Measurements from ENCODE around the gene UBB. TPM values are rescaled to one million over a fixed set of nuclear protein-coding genes. Genes with fewer than 3 reads are reported as not detected.
"Not testable (repeated sequence)": the region's sequence is repeated elsewhere in the genome, so short reads cannot be mapped to it uniquely, and the experiment has no call there.

Gene UBB
- polyA plus RNA-seq, 3 donors: 984 to 1,616 (median 1,046) TPM

GRCh38 chr17:16364625-16365024, 16.3 kb upstream of the UBB start:
- H3K27ac ChIP-seq (ENCODE audit: low read depth, low read length): no peak overlapping the region

GRCh38 chr17:16371742-16372141, 9.1 kb upstream of the UBB start:
- WGBS, 3 donors: 57 to 71% (median 70%) methylated on average over 5 of the region's 5 CpGs
- no peak overlapping the region for H3K27ac ChIP-seq (ENCODE audit: low read depth, low read length)

- H3K27ac ChIP-seq (ENCODE audit: low read depth, low read length): no peak overlapping the region
- WGBS, 3 donors: 84 to 95% (median 85%) methylated on average over 16 of the region's 16 CpGs
Observed at GRCh38 chr17:16374146-16374938, 6.5 kb upstream of the UBB start.

GRCh38 chr17:16377941-16378341, 3.0 kb upstream of the UBB start:
- H3K27ac ChIP-seq (ENCODE audit: low read depth, low read length): no peak overlapping the region
- WGBS, 3 donors: 18 to 83% (median 65%) methylated on average over 2 of the region's 2 CpGs

GRCh38 chr17:16378636-16379282, 2.1 kb upstream of the UBB start:
- WGBS, 3 donors: 63 to 79% (median 68%) methylated on average over 17 of the region's 17 CpGs
- no peak overlapping the region for H3K27ac ChIP-seq (ENCODE audit: low read depth, low read length)

- 86 to 92% (median 89%) methylated on average over 8 of the region's 8 CpGs for WGBS, 3 donors
- no peak overlapping the region for H3K27ac ChIP-seq (ENCODE audit: low read depth, low read length)
Observed at GRCh38 chr17:16379654-16380053, 1.2 kb upstream of the UBB start.

- peak overlapping the region; percentile 51 for H3K27ac ChIP-seq (ENCODE audit: low read depth, low read length)
- WGBS, 3 donors: 0 to 2% (median 1%) methylated on average over 14 of the region's 14 CpGs
Observed at GRCh38 chr17:16381496-16381820, 567 bp downstream of the UBB start.

- H3K27ac ChIP-seq (ENCODE audit: low read depth, low read length): no peak overlapping the region
Observed at GRCh38 chr17:16383216-16383615, 2.3 kb downstream of the UBB start.

GRCh38 chr17:16383772-16384287, 2.9 kb downstream of the UBB start:
- 80 to 92% (median 92%) methylated on average over 5 of the region's 5 CpGs for WGBS, 3 donors
- no peak overlapping the region for H3K27ac ChIP-seq (ENCODE audit: low read depth, low read length)

More at GRCh38 chr17:16383216-16383615, 2.3 kb downstream of the UBB start:
- WGBS, 3 donors: 53 to 74% (median 72%) methylated on average over 4 of the region's 4 CpGs

GRCh38 chr17:16384557-16384956, 3.7 kb downstream of the UBB start:
- H3K27ac ChIP-seq (ENCODE audit: low read depth, low read length): no peak overlapping the region
- WGBS, 3 donors: 65 to 77% (median 68%) methylated on average over 5 of the region's 5 CpGs

GRCh38 chr17:16386126-16386507, 5.2 kb downstream of the UBB start:
- WGBS, 3 donors: 47 to 53% (median 48%) methylated on average over 23 of the region's 23 CpGs
- H3K27ac ChIP-seq (ENCODE audit: low read depth, low read length): not testable (repeated sequence)

GRCh38 chr17:16391451-16391850, 10.6 kb downstream of the UBB start:
- WGBS, 3 donors: 93 to 96% (median 95%) methylated on average over 13 of the region's 13 CpGs

GRCh38 chr17:16392491-16392890, 11.6 kb downstream of the UBB start:
- not testable (repeated sequence) for H3K27ac ChIP-seq (ENCODE audit: low read depth, low read length)
- WGBS, 3 donors: 88 to 95% (median 90%) methylated on average over 11 of the region's 11 CpGs

More at GRCh38 chr17:16391451-16391850, 10.6 kb downstream of the UBB start:
- no peak overlapping the region for H3K27ac ChIP-seq (ENCODE audit: low read depth, low read length)

- WGBS, 3 donors: 53 to 83% (median 64%) methylated on average over 4 of the region's 4 CpGs
- H3K27ac ChIP-seq (ENCODE audit: low read depth, low read length): not testable (repeated sequence)
Observed at GRCh38 chr17:16395887-16396286, 15.0 kb downstream of the UBB start.

GRCh38 chr17:16396693-16397092, 15.8 kb downstream of the UBB start:
- 54 to 84% (median 56%) methylated on average over 2 of the region's 2 CpGs for WGBS, 3 donors
- H3K27ac ChIP-seq (ENCODE audit: low read depth, low read length): not testable (repeated sequence)

- no peak overlapping the region for H3K27ac ChIP-seq (ENCODE audit: low read depth, low read length)
- WGBS, 3 donors: 47 to 60% (median 51%) methylated on average over 9 of the region's 9 CpGs
Observed at GRCh38 chr17:16398270-16399267, 17.7 kb downstream of the UBB start.

GRCh38 chr17:16403847-16404246, 23.0 kb downstream of the UBB start:
- H3K27ac ChIP-seq (ENCODE audit: low read depth, low read length): not testable (repeated sequence)
- 91 to 96% (median 94%) methylated on average over 9 of the region's 9 CpGs for WGBS, 3 donors

GRCh38 chr17:16406742-16407674, 26.1 kb downstream of the UBB start:
- H3K27ac ChIP-seq (ENCODE audit: low read depth, low read length): peak overlapping the region; percentile 26
- 7 to 9% (median 8%) methylated on average over 62 to 67 of the region's 67 CpGs for WGBS, 3 donors
